ENCODE data around the gene NEURL3.

Gene NEURL3

DNA sequence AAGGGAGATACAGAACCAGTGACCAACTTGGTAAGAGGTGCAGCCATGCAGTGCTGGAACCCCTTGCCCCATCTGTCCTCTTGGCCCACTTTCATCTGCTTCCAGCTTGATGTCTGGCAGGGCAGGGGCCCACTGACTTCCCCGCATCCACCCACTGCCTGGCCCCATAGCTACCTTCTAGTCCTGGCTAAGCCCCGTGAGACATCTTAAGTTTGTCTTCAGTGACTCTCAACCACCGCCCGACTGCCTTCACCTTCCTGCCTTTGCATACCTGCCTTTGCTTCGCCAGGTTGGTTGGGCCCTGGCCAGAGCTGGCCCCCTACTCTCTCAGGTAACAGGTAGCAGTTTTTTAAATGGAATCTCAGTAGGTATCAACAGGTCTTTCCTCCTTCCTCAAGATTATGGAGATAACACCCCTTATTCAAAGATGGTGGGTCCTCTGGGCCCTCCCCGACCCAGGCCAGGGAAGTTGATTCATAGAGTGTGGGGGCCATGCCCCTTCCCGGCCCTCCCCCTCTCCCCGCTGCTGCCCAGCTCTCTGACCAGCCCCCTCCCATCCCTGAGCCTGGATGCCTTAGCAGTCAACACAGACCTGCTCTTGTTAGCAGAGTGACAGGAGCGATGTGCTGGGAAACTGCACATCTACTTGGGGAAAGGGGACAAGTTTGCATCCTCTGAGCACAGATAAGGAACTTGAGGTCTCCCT lies 34.2 kb upstream of the NEURL3 start:
- no peak for DNase-seq (ENCODE audit: low read depth)

- no peak for DNase-seq (ENCODE audit: low read depth)
These were observed 33.5 kb upstream of the NEURL3 start for GRCh38 chr2:96538487-96539214.

GRCh38 chr2:96537734-96538486 lies 32.8 kb upstream of the NEURL3 start:
- no peak for DNase-seq (ENCODE audit: low read depth)

- peak; percentile 61 for DNase-seq (ENCODE audit: low read depth)
These were observed 32.0 kb upstream of the NEURL3 start for GRCh38 chr2:96537066-96537733.

- DNase-seq (ENCODE audit: low read depth) = peak; percentile 65
These were observed 31.4 kb upstream of the NEURL3 start, which contains the start of gene ARID5A for GRCh38 chr2:96536445-96537065. ARID5A (plus strand) TSS chr2:96536752; CDS start chr2:96536827, 75 bp downstream.

- no peak for DNase-seq (ENCODE audit: low read depth)
These were observed 30.2 kb upstream of the NEURL3 start for GRCh38 chr2:96535331-96535730.

DNA sequence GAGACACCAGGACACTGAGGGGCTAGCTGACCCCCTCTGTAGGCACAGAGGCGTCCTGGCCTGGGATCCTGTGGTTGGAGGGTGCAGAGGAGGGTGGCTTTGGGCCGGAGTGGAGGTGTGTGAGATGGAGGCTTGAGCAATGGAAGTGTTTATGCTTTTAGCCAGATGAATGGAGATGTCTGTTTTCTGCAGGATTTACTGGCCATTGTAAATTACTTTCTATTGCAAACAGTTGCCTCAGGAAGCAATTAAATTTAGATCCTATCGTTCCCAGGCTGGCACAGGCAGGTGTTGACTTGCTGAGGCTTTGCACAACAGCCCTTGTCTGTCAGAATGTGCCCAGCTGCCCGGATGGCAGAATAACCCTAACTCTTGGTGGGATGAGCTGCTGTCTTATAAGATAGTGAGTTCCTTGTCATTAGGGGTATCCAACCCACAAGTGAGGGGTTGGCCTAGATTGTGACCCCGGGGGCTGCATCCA lies 29.6 kb upstream of the NEURL3 start:
- DNase-seq (ENCODE audit: low read depth) = no peak

DNA sequence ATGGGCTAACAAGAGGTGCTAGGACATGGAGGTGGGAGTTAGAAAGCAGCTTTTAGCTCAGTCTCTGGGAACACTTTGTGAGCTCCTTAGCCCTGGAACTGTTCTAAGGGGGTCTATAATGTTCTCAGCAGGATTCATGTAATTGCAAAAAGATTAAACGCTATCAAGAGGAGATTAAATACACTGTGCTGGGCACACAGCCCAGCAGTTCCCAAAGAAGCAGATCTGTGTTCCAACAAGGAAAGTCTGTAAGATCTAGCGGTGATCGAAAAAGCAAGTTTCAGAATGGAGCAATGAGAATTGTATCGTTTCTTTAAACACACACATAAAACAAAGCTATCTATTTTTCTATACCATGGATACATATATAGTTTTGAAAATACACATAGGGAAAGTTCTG lies 29.0 kb upstream of the NEURL3 start:
- DNase-seq (ENCODE audit: low read depth) = no peak

- no peak for DNase-seq (ENCODE audit: low read depth)
These were observed 28.3 kb upstream of the NEURL3 start for GRCh38 chr2:96533292-96534073.

DNA sequence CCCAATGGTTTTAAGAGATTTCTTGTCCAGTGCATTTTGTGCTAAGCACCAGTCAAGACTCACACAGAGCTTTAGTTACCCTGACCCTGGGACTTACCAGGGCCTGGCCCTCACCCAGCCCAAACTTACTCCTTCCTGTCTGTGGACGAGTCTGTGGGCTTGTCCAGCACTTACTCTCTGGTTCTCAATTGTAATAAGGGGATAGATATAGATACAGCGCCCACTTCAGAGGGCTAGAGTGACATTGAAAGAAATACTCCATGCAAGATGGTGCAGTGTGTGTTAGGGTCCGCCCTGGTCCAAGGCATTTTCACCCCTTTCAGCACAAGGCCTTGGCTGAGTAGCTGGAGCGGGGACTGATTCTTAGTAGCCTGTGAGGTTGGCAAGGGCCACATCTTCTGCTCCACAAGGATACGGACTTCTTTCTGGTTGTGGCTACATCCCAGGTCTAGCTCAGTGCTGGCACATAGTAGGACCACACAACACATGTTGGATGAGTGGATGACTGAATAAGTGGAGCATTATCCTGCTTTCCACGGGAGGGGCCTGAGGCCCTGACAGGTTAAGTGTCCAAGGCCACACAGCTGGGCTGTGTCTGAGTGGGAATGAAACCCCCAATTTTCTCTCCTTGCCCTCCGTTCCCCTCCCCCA lies 27.6 kb upstream of the NEURL3 start:
- no peak for DNase-seq (ENCODE audit: low read depth)

GRCh38 chr2:96531872-96532505 lies 26.8 kb upstream of the NEURL3 start:
- no peak for DNase-seq (ENCODE audit: low read depth)

GRCh38 chr2:96531366-96531765 lies 26.2 kb upstream of the NEURL3 start:
- no peak for DNase-seq (ENCODE audit: low read depth)

- DNase-seq (ENCODE audit: low read depth) = no peak
These were observed 25.6 kb upstream of the NEURL3 start for GRCh38 chr2:96530474-96531357.

- no peak for DNase-seq (ENCODE audit: low read depth)
These were observed 24.9 kb upstream of the NEURL3 start for GRCh38 chr2:96530144-96530430.

DNA sequence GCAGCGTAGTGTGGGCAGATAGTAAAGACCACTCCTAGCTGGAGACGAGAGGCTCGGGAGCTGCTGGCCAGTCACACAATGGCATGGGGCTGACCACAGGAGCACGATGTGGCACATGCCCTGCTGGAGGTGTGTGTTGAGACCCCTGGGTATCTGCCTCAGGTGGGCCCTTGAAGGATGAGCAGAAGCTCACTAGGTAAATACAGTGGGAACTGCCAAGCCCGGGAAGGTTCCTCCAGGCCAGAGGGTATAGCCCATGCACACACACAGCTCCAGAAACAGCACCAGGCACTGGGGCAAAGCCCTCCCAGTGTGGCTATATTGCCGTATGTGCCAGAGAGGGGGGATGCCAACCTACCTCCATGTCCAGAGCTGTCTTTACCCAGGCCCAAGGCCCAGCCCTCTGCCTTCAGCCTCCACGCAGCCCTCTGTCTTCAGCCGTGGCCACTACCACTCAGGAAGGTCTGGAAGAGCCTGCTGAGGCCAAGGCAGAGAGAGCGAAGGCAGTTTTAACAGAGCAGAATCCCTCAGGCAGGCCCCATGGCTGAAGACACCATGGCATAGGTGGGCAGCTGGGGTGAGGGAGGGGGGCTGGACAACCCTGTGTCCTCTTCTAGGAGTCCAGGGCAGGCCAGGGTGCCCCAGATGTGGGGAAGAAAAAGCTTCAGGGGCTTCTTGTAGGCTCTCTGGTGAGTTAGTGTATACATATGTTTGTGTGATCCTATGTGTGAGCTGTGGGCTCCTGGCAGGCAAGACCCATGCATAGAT lies 24.4 kb upstream of the NEURL3 start:
- DNase-seq (ENCODE audit: low read depth) = no peak

GRCh38 chr2:96528700-96529375 lies 23.7 kb upstream of the NEURL3 start:
- no peak for DNase-seq (ENCODE audit: low read depth)

GRCh38 chr2:96528006-96528699 lies 23.0 kb upstream of the NEURL3 start:
- DNase-seq (ENCODE audit: low read depth) = no peak

All from CMK (cell line).